ENCODE measurements around the gene PRKN.

The PRKN gene

GRCh38 chr6:162078126-162078525 lies 649.4 kb downstream of the PRKN start:
- Histone ChIP-seq H3K27ac (ENCODE audit: low read length) (no peak overlapping the region), H3K79me2 (ENCODE audit: low read length) (no peaks in the 10 kb centered on the region), H3K4me1 (ENCODE audit: low read length) (no peaks in the 10 kb centered on the region)

GRCh38 chr6:162076816-162077215 lies 650.8 kb downstream of the PRKN start:
- H3K9ac ChIP-seq (ENCODE audit: low read length) = no peak overlapping the region
- no peak overlapping the region for H3K27ac ChIP-seq (ENCODE audit: low read length)
- no peak for TF ChIP-seq EZH2 (optimal IDR thresholded peaks at IDR 0.05; ENCODE audit: low read depth, low read length)
- H3K9me3 ChIP-seq (replicated peaks; ENCODE audit: insufficient read depth, low read length) = no peaks in the 10 kb centered on the region
- H3K4me2 ChIP-seq (ENCODE audit: low read depth, low read length) = no peak overlapping the region
- no peak overlapping the region for H3K4me3 ChIP-seq (ENCODE audit: low read length)
- no peaks in the 10 kb centered on the region for H4K20me1 ChIP-seq (ENCODE audit: insufficient read depth, low read length)
- H3K79me2 ChIP-seq (ENCODE audit: low read length) = no peaks in the 10 kb centered on the region
- H3K27me3 ChIP-seq (replicated peaks; ENCODE audit: insufficient read depth, low read length) = no peaks in the 10 kb centered on the region
- no peaks in the 10 kb centered on the region for H3K9me2 ChIP-seq (replicated peaks; ENCODE audit: insufficient read depth, low read length)
- H3K36me3 ChIP-seq (replicated peaks; ENCODE audit: insufficient read depth, low read length) = no peaks in the 10 kb centered on the region
- H3F3A ChIP-seq (ENCODE audit: insufficient read depth, low read length) = no peaks in the 10 kb centered on the region
- no peak for DNase-seq
- no peak overlapping the region for H2AFZ ChIP-seq (ENCODE audit: low read length)
- H3K4me1 ChIP-seq (ENCODE audit: low read length) = no peaks in the 10 kb centered on the region

More at GRCh38 chr6:162078126-162078525, 649.4 kb downstream of the PRKN start:
- no peak for TF ChIP-seq EZH2phosphoT487 (IDR thresholded peaks at IDR 0.05; ENCODE audit: low read length)
- TF ChIP-seq CTCF (IDR thresholded peaks at IDR 0.05; ENCODE audit: low read length) = no peak
- TF ChIP-seq EZH2 (optimal IDR thresholded peaks at IDR 0.05; ENCODE audit: low read depth, low read length) = no peak
- Histone ChIP-seq H3F3A (ENCODE audit: insufficient read depth, low read length) (no peaks in the 10 kb centered on the region), H3K9ac (ENCODE audit: low read length) (no peak overlapping the region), H4K20me1 (ENCODE audit: insufficient read depth, low read length) (no peaks in the 10 kb centered on the region), H3K9me3 (replicated peaks; ENCODE audit: insufficient read depth, low read length) (no peaks in the 10 kb centered on the region), H3K27me3 (replicated peaks; ENCODE audit: insufficient read depth, low read length) (no peaks in the 10 kb centered on the region), H3K4me2 (ENCODE audit: low read depth, low read length) (no peak overlapping the region), H3K4me3 (ENCODE audit: low read length) (no peak overlapping the region), H2AFZ (ENCODE audit: low read length) (no peak overlapping the region), H3K9me2 (replicated peaks; ENCODE audit: insufficient read depth, low read length) (no peaks in the 10 kb centered on the region), H3K36me3 (replicated peaks; ENCODE audit: insufficient read depth, low read length) (no peaks in the 10 kb centered on the region)
- no peak for DNase-seq

- Histone ChIP-seq H3K27me3 (replicated peaks; ENCODE audit: insufficient read depth, low read length) (no peaks in the 10 kb centered on the region), H3K4me1 (ENCODE audit: low read length) (no peaks in the 10 kb centered on the region), H3F3A (ENCODE audit: insufficient read depth, low read length) (no peaks in the 10 kb centered on the region), H3K27ac (ENCODE audit: low read length) (no peak overlapping the region), H4K20me1 (ENCODE audit: insufficient read depth, low read length) (no peaks in the 10 kb centered on the region), H3K36me3 (replicated peaks; ENCODE audit: insufficient read depth, low read length) (no peaks in the 10 kb centered on the region), H3K4me3 (ENCODE audit: low read length) (no peak overlapping the region), H3K4me2 (ENCODE audit: low read depth, low read length) (no peak overlapping the region), H2AFZ (ENCODE audit: low read length) (no peak overlapping the region), H3K9me2 (replicated peaks; ENCODE audit: insufficient read depth, low read length) (no peaks in the 10 kb centered on the region), H3K9ac (ENCODE audit: low read length) (no peak overlapping the region), H3K79me2 (ENCODE audit: low read length) (no peaks in the 10 kb centered on the region), H3K9me3 (replicated peaks; ENCODE audit: insufficient read depth, low read length) (no peaks in the 10 kb centered on the region)
- TF ChIP-seq EZH2phosphoT487 (IDR thresholded peaks at IDR 0.05; ENCODE audit: low read length) = no peak
- no peak for DNase-seq
Observed at GRCh38 chr6:162074641-162075275, 652.8 kb downstream of the PRKN start.

- Histone ChIP-seq H4K20me1 (ENCODE audit: insufficient read depth, low read length) (no peaks in the 10 kb centered on the region), H3K4me1 (ENCODE audit: low read length) (no peaks in the 10 kb centered on the region), H3K4me3 (ENCODE audit: low read length) (no peak overlapping the region), H3K79me2 (ENCODE audit: low read length) (no peaks in the 10 kb centered on the region), H3K9me3 (replicated peaks; ENCODE audit: insufficient read depth, low read length) (no peaks in the 10 kb centered on the region), H3K4me2 (ENCODE audit: low read depth, low read length) (no peak overlapping the region), H2AFZ (ENCODE audit: low read length) (no peak overlapping the region), H3K9ac (ENCODE audit: low read length) (no peak overlapping the region), H3F3A (ENCODE audit: insufficient read depth, low read length) (no peaks in the 10 kb centered on the region), H3K9me2 (replicated peaks; ENCODE audit: insufficient read depth, low read length) (no peaks in the 10 kb centered on the region), H3K27me3 (replicated peaks; ENCODE audit: insufficient read depth, low read length) (no peaks in the 10 kb centered on the region), H3K36me3 (replicated peaks; ENCODE audit: insufficient read depth, low read length) (no peaks in the 10 kb centered on the region), H3K27ac (ENCODE audit: low read length) (no peak overlapping the region)
- TF ChIP-seq EZH2 (optimal IDR thresholded peaks at IDR 0.05; ENCODE audit: low read depth, low read length) (no peak), EZH2phosphoT487 (IDR thresholded peaks at IDR 0.05; ENCODE audit: low read length) (no peak), CTCF (IDR thresholded peaks at IDR 0.05; ENCODE audit: low read length) (no peak)
- DNase-seq = no peak
Observed at GRCh38 chr6:162070639-162071038, 656.9 kb downstream of the PRKN start.
